Stimulated activated CD8-positive, alpha-beta memory T cell treated with anti-CD3 and anti-CD28 coated beads, Interleukin-7, amount 100 ng/mL, for 1 hour (primary cell): ENCODE results near the gene SYT13.

Source experiments
- DNase-seq, 2 donors: peaks; one replicate each; pipeline ENCODE4 v3.0.0-alpha.2; 2020; ENCODE audit warnings: low read depth in 2 of 2

SYT13 gene

DNA sequence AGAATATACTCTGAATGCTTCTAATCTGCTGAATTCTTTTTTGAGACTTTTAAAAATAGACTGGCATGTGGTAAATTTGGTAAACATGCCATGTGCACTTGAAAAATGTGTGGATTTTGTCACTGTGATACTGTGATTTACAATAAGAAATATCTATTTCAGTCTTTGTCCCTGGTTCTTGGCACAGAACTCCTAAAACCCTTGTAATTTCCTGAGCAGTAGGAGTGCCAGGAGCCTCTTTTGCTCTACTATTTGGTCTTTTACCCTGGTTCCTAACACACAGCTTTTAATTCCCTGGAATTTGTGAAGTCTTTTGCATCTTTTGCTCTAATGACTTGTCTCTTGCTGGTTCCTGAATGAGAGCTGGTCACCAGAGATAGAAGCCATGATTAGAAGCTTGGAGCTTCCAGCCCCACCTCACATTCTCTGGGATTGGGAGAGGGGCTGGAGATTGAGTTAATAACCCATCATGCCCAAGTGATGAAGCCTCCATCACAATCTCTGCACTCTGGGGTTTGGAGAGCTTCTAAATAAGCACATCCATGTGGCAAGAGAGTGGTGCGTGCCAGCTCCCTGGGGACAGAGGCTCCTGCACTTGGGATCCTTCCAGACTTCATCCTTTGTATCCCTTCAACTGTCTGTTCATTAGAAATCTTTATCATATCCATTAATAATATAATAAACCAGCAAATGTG, 27.2 kb upstream of the SYT13 start:
- DNase-seq: no peak

DNA sequence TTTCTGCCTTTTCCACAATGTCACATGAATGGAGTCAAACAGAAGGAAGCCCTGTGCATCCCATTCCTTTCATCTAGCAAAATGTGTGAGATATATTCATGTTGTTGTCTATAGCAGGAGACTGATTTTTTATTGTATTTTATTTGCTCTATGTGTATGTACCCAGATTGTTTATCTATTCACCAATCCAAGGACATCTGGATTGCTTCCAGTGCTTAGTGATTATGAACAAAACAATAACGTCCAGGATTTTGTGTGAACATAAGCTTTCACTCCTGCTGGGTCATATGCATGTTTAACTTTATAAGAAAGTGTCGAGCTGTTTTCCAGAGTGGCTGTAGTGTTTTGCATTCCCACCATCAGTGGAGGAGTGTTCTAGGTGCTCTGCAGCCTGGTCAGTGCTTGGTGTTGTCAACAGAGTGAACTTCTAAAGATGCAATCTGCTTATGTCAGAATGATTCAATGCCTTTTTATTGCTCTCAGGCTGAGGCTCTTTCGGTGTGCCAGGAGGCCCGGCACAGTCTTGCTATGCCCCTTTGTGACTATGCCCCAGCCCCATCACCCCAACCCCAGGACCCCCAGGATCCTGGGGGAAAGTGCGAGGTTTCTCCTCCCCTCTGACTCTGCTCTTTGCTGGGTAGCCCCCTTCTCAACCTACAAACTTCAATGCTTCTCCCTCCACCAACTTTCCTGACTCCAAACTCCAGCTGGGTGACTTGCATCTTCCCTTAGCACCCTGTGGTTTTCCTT, 19.9 kb upstream of the SYT13 start:
- DNase-seq: no peak

DNA sequence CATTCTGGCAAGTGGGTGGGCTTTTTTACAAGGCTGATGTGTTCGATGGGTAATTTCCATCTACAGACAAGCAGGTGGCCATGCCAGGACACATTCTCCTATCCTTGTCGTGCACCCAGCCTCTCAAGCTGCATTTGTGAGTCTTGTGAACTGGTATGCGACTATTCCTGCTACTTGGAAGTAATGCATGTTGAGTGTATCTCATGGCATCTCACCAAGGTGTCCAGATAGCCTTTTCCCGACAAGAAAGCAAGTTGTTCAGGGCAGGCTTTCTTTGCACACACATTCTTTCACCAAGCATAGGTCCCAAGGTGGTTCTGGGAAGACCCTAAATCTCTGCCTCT, 18.8 kb upstream of the SYT13 start:
- DNase-seq: no peak

- DNase-seq: no peak
Observed at GRCh38 chr11:45304111-45304991, 18.2 kb upstream of the SYT13 start.

DNA sequence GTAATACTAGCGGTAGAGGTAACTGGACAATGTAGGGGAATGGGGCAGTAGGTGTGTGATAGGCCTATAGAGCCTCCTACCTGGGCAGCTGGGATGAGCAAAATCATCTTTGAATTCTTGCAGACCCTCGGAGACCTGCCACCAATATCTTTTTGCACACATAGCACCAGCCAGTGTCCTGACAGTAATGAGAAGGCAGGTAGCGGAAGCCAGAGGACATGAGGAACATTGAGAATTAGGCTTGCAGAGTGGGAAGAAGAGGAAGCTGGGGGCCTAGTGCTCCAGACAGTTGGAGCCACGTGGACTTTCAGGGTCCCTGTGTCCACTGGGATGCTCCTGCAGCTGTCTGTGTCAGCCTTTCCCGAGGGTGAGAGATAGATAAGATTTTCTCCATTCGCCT, 17.2 kb upstream of the SYT13 start:
- no peak for DNase-seq

DNA sequence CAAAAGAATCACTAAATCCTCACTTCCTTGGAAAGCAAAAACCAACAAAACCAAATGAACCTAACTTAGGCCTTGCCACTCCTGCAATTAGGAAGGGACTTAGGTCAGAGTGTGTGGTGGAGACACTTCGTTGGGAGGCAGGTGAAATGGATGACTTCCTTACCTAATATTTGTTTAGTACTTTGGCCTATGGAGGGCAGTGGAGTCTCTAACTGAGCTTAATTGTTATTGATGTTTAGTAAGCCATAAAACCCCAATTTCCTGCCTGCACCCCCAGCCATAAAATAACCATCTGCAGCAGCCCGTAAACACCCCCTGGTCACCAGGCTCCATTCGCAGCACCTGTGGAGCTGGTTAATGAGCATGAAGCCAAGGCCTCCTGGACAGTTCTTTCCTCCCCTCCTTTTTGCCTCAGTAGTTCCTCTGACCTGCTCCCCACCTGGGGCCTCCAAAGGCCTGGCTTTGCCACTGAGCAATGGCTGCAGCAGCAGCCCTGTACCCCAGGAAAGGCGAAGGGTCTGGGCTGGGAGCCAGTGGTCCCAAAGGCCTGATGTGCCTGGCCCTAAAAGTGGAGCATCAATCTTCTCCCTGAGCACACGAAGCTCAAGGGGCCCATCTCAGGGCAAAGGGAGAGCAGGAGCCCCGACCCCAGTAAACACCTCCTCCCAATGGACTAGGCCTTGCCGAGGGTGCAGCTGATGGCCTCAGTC, 15.6 kb upstream of the SYT13 start:
- DNase-seq: no peak

DNA sequence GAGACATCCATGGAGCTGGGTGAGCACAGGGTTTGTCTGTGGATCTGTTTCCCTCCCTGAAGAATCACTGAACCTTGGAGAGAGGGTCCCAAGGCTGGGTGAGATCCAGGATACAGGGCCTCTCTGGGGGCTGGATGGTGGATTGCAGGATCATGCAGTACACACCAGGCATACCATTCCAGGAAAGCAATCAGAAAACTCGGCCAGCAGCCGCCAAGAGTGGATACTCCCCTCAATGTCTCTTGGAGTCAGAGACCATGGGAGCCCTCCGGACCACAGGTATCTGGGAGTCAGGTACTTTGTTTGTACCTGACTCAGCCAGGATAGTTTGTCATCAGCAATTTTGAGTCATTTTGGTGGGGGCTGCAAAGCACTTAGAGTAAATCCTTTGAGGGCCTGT, 14.6 kb upstream of the SYT13 start:
- DNase-seq: no peak

DNA sequence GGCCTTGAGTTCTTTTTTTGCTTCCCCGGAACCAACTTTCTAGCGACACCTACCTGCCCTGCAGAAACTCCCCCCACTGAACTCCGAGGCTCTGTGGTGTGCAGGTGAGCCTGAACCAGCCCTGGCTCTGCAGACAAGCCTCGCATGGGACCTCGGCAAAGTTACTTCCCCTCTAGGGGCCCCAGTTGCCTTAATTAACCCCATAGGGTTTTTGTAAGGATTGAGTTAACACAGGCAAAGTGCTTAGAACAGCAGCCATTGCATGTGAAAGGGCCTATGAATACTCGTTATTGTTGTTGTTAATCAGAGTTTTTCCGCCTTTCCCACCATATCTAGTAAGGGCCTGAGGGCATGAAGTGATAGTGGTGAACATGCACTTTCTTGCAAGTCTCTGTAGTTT, 12.6 kb upstream of the SYT13 start:
- no peak for DNase-seq

GRCh38 chr11:45296075-45296474, 9.9 kb upstream of the SYT13 start:
- DNase-seq: no peak

DNA sequence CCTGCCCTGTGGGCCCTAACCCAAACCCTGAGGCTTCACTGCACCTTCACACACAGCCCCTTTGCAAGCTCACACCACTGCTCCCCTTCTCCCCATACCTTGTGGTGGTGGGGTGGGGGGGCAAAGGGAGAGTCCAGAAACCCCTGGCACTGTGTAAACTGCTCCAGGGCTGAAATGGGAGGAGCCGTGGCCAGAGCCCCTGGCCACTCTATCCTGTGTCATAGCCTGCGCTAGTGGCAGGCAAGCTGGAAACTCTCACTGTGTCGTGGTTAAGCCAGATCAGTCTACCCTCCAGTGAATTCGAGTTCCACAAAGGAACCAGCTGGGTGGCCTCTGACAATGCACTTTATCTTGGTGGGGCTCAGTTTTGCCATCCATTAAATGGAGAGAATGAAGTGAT, 8.4 kb upstream of the SYT13 start:
- DNase-seq: no peak

DNA sequence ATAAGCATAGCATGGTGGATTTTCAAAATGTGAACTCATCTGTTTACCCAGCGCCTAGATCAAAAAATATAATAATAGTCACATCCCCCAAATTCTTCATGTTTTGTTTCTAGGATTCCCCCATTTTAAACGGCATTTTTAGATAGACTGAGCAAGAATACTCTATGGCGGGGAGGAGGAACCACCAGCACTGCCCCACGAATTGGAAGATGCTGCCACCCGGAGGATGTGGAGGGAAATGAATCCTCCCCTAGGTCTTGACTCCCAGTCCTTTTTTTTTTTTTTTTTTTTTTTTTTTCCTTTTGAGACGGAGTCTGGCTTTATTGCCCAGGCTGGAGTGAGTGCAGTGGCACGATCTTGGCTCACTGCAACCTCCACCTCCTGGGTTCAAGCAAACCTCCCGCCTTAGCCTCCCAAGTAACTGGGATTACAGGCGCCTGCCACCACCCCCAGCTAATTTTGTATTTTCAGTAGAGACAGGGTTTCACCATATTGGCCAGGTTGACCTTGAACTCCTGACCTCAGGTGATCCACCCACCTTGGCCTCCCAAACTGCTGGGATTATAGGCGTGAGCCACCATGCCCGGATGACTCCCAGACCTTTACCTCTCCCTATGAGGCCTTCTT, 7.5 kb upstream of the SYT13 start:
- DNase-seq: peak; percentile 7 to 27

GRCh38 chr11:45290586-45290985, 4.4 kb upstream of the SYT13 start:
- no peak for DNase-seq

DNA sequence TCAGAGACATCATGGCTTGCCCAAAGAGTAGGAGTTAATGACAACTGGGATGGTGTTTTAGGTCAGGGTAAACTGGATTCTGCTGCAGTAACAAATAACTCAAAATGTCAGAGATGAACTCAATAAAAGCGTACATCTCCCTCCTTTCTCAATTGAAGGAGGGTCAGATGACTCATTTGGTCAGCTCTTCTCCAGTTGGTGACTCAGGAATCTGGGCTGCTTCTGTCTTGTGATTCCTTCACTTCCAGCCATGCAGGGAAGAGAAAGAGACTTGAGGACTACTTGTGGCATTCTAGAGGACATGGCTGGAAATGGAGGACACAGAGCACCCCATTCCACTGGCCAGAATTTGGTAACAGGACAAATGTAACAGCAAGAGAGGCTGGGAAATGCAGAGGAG, 3.2 kb upstream of the SYT13 start:
- DNase-seq: no peak

GRCh38 chr11:45288339-45288738, 2.2 kb upstream of the SYT13 start:
- DNase-seq: no peak

GRCh38 chr11:45287316-45287903, 1.3 kb upstream of the SYT13 start:
- no peak for DNase-seq

GRCh38 chr11:45285250-45285828, 802 bp downstream of the SYT13 start:
- DNase-seq: no peak

DNA sequence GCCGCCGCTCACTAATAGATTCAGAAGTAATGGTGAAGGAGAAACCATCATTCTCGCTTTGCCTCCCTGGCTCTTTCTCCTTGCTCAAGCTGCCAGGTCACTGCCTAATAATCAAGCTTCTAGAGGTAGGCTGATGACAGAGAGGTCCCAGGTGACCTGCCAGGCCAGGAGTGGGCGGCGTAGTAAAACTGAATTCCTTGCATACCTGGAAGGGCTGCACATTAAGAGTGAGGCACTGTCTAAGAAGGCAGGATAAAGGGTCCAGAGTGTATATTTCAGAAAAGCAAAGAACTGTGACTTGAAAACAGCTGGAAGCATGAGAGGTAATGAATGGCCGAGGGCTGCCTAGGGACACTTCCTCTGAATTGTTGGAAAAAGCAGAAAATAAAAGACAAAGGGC, 4.1 kb downstream of the SYT13 start:
- DNase-seq: no peak

GRCh38 chr11:45280449-45280848, 5.7 kb downstream of the SYT13 start:
- DNase-seq: no peak

DNA sequence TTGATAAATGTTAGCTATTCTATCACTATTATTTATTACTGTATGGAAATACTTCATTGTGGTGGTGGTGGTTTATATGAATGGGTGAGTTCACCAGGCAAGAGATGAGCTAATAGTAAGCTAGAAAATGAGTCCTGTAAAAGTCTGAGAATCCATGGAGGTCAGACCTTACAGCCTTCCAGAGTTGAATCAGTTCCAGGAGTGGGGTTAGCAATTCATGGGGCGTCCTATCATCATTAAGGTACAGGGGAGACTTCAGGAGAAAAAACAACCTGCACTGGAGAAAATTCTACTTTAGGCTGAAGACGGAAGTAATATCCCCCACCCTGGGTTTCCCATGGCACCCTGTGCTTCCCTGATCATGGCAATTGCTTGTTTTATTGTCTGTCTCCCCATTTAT, 6.5 kb downstream of the SYT13 start:
- no peak for DNase-seq

- no peak for DNase-seq
Observed at GRCh38 chr11:45278714-45279113, 7.4 kb downstream of the SYT13 start.

DNA sequence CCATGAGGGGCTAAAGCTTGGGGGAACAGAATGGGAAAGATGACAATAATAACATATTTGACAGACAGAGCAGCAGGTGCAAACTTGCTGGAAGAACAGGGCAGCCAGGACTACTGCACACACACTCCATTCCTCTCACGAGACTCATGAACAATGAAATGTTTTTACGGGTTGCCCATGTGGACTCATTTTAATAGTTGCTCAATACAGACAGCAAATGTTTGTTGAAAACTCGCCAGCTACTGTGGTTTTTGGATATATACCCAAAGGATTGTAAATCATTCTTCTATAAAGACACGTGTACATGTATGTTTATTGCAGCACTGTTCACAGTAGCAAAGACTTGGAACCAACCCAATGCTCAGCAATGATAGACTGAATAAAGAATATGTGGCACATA, 10.3 kb downstream of the SYT13 start:
- no peak for DNase-seq
